Ovary (tissue), 9 donors: ENCODE measurements around the gene NADSYN1. TPM values are rescaled to one million over a fixed set of nuclear protein-coding genes. Genes with fewer than 3 reads are reported as not detected.

Experiments
- DNase-seq, 5 donors: peaks; one replicate each; pipeline ENCODE4 v3.0.0-alpha.2; 2019 to 2020
- H3K27ac ChIP-seq, 2 donors: fragments of 200-600 bp; one replicate each; pipeline versions ENCODE4 v1.5.1 to v1.8.0; 2019 to 2022
- H3K27me3 ChIP-seq: fragments of 200-600 bp; one replicate; pipeline ENCODE4 v1.8.0; 2022
- H3K36me3 ChIP-seq: fragments of 200-600 bp; sonication (generic); one replicate; pipeline ENCODE4 v1.5.1; 2019
- H3K4me1 ChIP-seq: one replicate; pipeline ENCODE4 v1.8.1; 2013; ENCODE audit warnings: mild to moderate bottlenecking, moderate library complexity; ENCODE audit not compliant: insufficient read depth
- H3K4me3 ChIP-seq: fragments of 200-600 bp; sonication (generic); one replicate; pipeline ENCODE4 v1.5.1; 2017
- H3K9me3 ChIP-seq, 2 donors: fragments of 200-600 bp in 1 of 2; sonication (generic) in 1 of 2; one replicate each; pipeline versions ENCODE4 v1.5.1 to v1.8.1; 2013 to 2019; ENCODE audit warnings: mild to moderate bottlenecking in 1 of 2, moderate library complexity in 1 of 2
- EP300 ChIP-seq: sonication (generic); formaldehyde crosslinking; IDR thresholded peaks from one replicate; pipeline ENCODE4 v1.6.1; 2017; ENCODE audit warnings: antibody characterized with exemption
- POLR2A ChIP-seq: fragments of 450-650 bp; IDR thresholded peaks from one replicate; pipeline ENCODE4 v1.6.1; 2017; ENCODE audit warnings: antibody characterized with exemption, mild to moderate bottlenecking, moderate library complexity
- WGBS, 3 donors: extraction: QIAGEN DNeasy Blood & Tissue Kit in 1 of 3; methylation state at CpG; one replicate each; pipeline versions ENCODE4 v1.1.5 to v1.1.7; 2013 to 2017; 5-methylcytosine and 5-hydroxymethylcytosine counted together
- intact Hi-C, 4 donors: fragments of 100-400 bp; cut with DNase I; formaldehyde crosslinking; loops; one replicate each; pipeline versions ENCODE4 v1.11.0 to v1.15.1; 2022 to 2023
- polyA plus RNA-seq, 2 donors: library from polyadenylated mRNA; stranded (reverse); fragments of 200-250 nt in 1 of 2; fragments of 350-450 nt in 1 of 2; fragmentation: Illumina TruSeq in 1 of 2; extraction: RNeasy Lipid Tissue Mini Kit (QIAGEN cat#74804) in 1 of 2; gene quantifications; one replicate each; pipeline ENCODE4 v1.2.3, GENCODE V29; 2013 to 2014
- total RNA-seq, 7 donors: library from RNA; depleted of rRNA in 2 of 7; stranded (reverse); fragments of >200 nt in 2 of 7; fragmentation: NEBNext Ultra II Directional in 3 of 7; extraction: Animal tissue kit (Norgen Biotek cat#: 25700) in 3 of 7; gene quantifications; one replicate each; pipeline versions ENCODE4 v1.1.0 to v1.2.4, GENCODE V29; 2016 to 2023
- TF ChIP-seq, protein P1 (sequence below), 3 donors: fragments of 450-650 bp in 2 of 3; fragments of 200-600 bp in 1 of 3; IDR thresholded peaks; one replicate each; pipeline versions ENCODE4 v1.5.1 to v1.8.0; 2016 to 2022; ENCODE audit warnings: antibody characterized with exemption in 3 of 3, mild to moderate bottlenecking in 1 of 3
- donor health status: DM: no; HTN: no; CAD: no; lungs with moderate emphysema.
- donor health status: DM: no; HTN: no; CAD: no.
- donor health status: Bipolar disorder and iron deficiency.
- donor health status: DM: yes; HTN: yes; CAD: no.
- donor health status: DM: no; HTN: no; CAD: no.
- donor health status: DM: yes; HTN: yes; CAD: no.

Gene NADSYN1
- total and polyA plus RNA-seq, 9 donors, result 30.8 to 69.0 (median 49.6) TPM

DNA sequence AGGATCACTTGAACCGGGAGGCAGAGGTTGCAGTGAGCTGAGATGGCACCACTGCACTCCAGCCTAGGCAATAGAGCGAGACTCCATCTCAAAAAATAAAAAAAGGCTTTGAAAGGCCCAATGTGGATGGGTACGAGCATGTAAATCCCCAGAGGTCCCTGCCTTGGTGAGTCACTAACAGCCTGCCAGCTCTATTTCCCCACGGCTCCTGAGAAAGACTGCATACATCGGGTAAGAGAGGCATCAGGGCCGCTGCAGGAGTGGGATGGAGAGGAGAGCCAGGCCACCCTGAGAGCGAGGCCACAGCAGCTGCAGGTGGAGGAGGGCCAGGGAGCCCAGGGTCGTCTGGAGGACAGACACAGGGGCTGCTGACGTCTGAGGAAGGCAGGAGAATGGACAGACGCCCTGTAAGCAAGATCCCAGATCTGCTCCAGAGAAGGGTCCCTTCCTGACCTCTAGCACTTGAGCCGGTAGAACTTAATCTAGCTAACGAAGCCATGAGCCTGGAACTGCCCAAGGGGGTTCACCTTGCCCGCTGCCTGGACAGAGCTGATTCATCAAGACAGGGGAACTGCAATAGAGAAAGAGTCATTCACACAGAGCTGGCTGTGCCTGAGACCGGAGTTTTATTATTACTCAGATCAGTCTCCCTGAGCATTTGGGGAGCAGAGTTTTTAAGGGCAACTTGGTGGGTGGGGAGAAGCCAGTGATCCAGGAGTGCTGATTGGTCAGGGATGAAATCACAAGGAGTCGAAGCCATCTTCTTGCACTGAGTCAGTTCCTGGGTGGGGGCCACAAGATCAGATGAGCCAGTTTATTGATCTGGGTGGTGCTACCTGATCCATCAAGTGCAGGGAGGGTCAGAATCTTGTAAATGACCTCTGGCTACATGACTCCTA is 90.1 kb downstream of the NADSYN1 start:
- intact Hi-C loops, result no loop called here
- H3K27me3 ChIP-seq, result no peaks in the 10 kb centered on the region
- H3K27ac ChIP-seq, result no peak overlapping the region
- H3K4me3 ChIP-seq, result no peak overlapping the region
- 63 to 67% (median 66%) methylated on average over 15 of the region's 15 CpGs for WGBS, 3 donors
- DNase-seq, result no peak
- no peaks in the 10 kb centered on the region for H3K36me3 ChIP-seq
- H3K9me3 ChIP-seq, result peaks cover 0 to 3% of the 10 kb centered on the region in 2 donors
- no peaks in the 10 kb centered on the region for H3K4me1 ChIP-seq
- TF ChIP-seq EP300, result no peak
- TF ChIP-seq, protein P1, sequence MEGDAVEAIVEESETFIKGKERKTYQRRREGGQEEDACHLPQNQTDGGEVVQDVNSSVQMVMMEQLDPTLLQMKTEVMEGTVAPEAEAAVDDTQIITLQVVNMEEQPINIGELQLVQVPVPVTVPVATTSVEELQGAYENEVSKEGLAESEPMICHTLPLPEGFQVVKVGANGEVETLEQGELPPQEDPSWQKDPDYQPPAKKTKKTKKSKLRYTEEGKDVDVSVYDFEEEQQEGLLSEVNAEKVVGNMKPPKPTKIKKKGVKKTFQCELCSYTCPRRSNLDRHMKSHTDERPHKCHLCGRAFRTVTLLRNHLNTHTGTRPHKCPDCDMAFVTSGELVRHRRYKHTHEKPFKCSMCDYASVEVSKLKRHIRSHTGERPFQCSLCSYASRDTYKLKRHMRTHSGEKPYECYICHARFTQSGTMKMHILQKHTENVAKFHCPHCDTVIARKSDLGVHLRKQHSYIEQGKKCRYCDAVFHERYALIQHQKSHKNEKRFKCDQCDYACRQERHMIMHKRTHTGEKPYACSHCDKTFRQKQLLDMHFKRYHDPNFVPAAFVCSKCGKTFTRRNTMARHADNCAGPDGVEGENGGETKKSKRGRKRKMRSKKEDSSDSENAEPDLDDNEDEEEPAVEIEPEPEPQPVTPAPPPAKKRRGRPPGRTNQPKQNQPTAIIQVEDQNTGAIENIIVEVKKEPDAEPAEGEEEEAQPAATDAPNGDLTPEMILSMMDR (IDR thresholded peaks at IDR 0.05), result no peak
- no peak for TF ChIP-seq POLR2A

DNA sequence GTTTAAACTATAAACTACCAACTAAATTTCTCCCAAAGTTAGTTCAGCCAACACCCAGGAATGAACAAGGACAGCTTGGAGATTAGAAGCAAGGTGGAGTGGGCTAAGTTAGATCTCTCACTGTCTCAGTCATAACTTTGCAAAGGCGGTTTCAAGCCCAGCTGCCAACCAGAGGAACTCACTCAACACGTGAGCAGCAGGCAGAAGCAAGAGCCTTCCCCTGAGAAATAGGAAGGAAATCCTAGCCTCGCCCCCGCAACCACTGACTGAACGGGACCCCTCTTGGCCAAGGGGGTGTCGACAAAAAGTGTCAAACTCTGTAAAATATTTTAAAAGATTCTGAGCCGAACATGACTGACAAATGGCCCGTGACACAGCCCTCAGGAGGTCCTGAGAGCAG is 90.9 kb downstream of the NADSYN1 start:
- Histone ChIP-seq H3K27me3 (no peaks in the 10 kb centered on the region), H3K36me3 (no peaks in the 10 kb centered on the region), H3K4me3 (no peak overlapping the region), H3K4me1 (no peaks in the 10 kb centered on the region), H3K27ac (no peak overlapping the region), H3K9me3 (peaks cover 0 to 3% of the 10 kb centered on the region in 2 donors)
- WGBS, 3 donors, result 61 to 66% (median 65%) methylated on average over 8 of the region's 8 CpGs
- no peak for DNase-seq
- TF ChIP-seq POLR2A (no peak), EP300 (no peak)
- TF ChIP-seq, protein P1 (IDR thresholded peaks at IDR 0.05), result no peak
- intact Hi-C loops, result no loop called here

DNA sequence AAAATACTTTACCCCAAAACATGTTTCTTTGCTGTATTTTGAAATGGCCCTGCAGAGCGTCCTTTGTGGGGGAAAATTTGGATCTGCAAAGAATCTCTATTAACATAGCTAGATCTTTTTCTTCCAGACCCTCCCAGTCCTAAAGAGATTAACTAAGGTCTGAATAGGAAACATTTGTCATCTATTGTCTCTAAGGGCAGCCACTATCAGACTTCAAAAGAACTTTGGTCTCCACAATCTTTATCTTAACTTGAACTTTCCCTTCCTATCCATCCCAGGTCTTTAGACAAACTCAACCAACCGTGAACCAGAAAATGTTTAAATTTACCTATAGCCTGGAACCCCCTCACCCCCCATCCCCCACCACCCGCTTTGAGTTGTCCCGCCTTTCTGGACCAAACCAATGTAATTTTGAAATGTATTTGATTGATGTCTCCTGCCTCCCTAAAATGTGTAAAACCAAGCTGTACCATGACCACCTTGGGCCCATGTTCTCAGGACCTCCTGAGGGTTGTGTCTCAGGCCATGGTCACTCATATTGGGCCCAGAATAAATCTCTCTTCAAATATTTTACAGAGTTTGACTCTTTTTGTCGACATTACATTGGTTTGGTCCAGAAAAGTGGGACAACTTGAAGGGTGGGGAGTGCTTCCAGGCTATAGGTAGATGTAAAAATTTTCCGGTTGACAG is 91.7 kb downstream of the NADSYN1 start:
- DNase-seq, result no peak
- Histone ChIP-seq H3K27ac (no peak overlapping the region), H3K27me3 (no peaks in the 10 kb centered on the region), H3K9me3 (peaks cover 0 to 3% of the 10 kb centered on the region in 2 donors), H3K4me3 (no peak overlapping the region), H3K36me3 (no peaks in the 10 kb centered on the region), H3K4me1 (no peaks in the 10 kb centered on the region)
- intact Hi-C loops, result no loop called here
- TF ChIP-seq EP300, result no peak
- TF ChIP-seq, protein P1 (IDR thresholded peaks at IDR 0.05), result no peak
- TF ChIP-seq POLR2A, result no peak
- WGBS, 3 donors, result 82 to 89% (median 84%) methylated on average over 6 of the region's 6 CpGs

DNA sequence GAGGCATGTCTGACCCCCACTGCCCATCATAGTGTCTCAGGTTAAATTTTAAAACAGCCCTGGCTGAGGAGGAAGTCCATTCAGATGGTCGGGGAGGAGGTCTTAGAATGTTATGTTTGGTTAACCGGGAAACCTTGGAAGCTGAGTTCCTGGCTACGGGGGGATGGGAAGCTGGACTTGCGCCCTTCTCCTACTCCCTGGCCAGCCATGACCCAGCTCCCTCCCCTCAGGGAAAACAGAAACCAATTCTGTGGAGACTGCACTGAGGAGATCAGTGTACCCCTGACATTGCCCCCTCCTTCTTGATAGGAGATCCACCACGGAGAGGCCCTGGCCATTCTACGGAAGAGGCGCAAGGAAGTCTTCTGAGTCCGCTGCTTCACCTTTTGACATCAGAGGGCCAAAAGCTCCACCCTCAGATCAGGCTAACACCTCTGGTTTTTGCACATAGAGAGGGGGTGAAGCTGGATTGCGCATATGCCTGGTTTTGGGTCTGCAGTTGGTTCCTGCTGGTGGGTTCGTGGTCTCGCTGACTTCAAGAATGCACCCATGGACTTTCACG is 92.5 kb downstream of the NADSYN1 start:
- WGBS, 3 donors, result 75 to 86% (median 81%) methylated on average over 12 of the region's 12 CpGs
- Histone ChIP-seq H3K9me3 (peaks cover 0 to 3% of the 10 kb centered on the region in 2 donors), H3K27me3 (no peaks in the 10 kb centered on the region), H3K4me1 (no peaks in the 10 kb centered on the region), H3K27ac (no peak overlapping the region), H3K36me3 (no peaks in the 10 kb centered on the region), H3K4me3 (no peak overlapping the region)
- no peak for TF ChIP-seq EP300
- TF ChIP-seq POLR2A, result no peak
- TF ChIP-seq, protein P1 (IDR thresholded peaks at IDR 0.05), result no peak
- DNase-seq, result no peak
- intact Hi-C loops, result no loop called here
